OCI-LY7 (cell line): ENCODE results near the gene SUSD4. TPM values are rescaled to one million over a fixed set of nuclear protein-coding genes. Genes with fewer than 3 reads are reported as not detected.

Source experiments
- BruUV-seq: library from RNA; stranded (reverse); fragments of 400-500 nt; replicated peaks from 2 replicates; lab custom pipeline; 2021; lab: Mats Ljungman, UMichigan
- CTCF ChIA-PET: fragments of 300-600 bp; sonication (Branson Sonifier 250); formaldehyde crosslinking; loops from one replicate; lab custom pipeline; 2022; ENCODE audit warnings: antibody characterized with exemption; ENCODE audit not compliant: unreplicated experiment; lab: Charles Lee
- POLR2A ChIA-PET: fragments of 300-600 bp; sonication (Branson Sonifier 250); formaldehyde crosslinking; loops from one replicate; lab custom pipeline; 2022; ENCODE audit warnings: antibody characterized with exemption; lab: Charles Lee
- DNase-seq: peaks from one replicate; pipeline ENCODE4 v3.0.0-alpha.2; 2015; ENCODE audit warnings: low spot score
- H2AFZ ChIP-seq: fragments of 200-600 bp; sonication (generic), shearing (Covaris generic); 2 replicates; pipeline ENCODE4 v1.6.1; 2014; ENCODE audit warnings: mild to moderate bottlenecking, antibody characterized with exemption, low read length, moderate library complexity
- H3K27ac ChIP-seq: fragments of 200-600 bp; sonication (generic); 2 replicates; pipeline ENCODE4 v1.5.1; 2014; ENCODE audit warnings: mixed run types, low read depth, mild to moderate bottlenecking, moderate library complexity, low read length, inconsistent platforms; ENCODE audit not compliant: poor library complexity, severe bottlenecking
- H3K36me3 ChIP-seq: fragments of 200-600 bp; sonication (generic); 2 replicates; pipeline ENCODE4 v1.6.1; 2014; ENCODE audit warnings: mild to moderate bottlenecking, antibody characterized with exemption, low read length, moderate library complexity, mixed read lengths; ENCODE audit not compliant: insufficient read depth
- H3K4me1 ChIP-seq: fragments of 200-600 bp; sonication (generic); 2 replicates; pipeline ENCODE4 v1.5.1; 2014; ENCODE audit warnings: mild to moderate bottlenecking, low read length; ENCODE audit not compliant: insufficient read depth, poor library complexity, severe bottlenecking
- H3K4me2 ChIP-seq: fragments of 200-600 bp; sonication (generic); 2 replicates; pipeline ENCODE4 v1.6.1; 2014; ENCODE audit warnings: mild to moderate bottlenecking, low read length
- H3K4me3 ChIP-seq: fragments of 200-600 bp; sonication (generic); 2 replicates; pipeline ENCODE4 v1.5.1; 2014; ENCODE audit warnings: mild to moderate bottlenecking, low read depth, low read length; ENCODE audit not compliant: poor library complexity, severe bottlenecking
- H3K79me2 ChIP-seq: fragments of 200-600 bp; sonication (generic); 2 replicates; pipeline ENCODE4 v1.6.1; 2016; ENCODE audit warnings: low read depth, mild to moderate bottlenecking, low read length, moderate library complexity, mixed read lengths; ENCODE audit not compliant: insufficient read depth
- H3K9me2 ChIP-seq: fragments of 200-600 bp; sonication (generic); 2 replicates; pipeline ENCODE4 v1.6.1; 2016; ENCODE audit warnings: mild to moderate bottlenecking, low read length, mixed read lengths; ENCODE audit not compliant: insufficient read depth
- H3K9me3 ChIP-seq: fragments of 200-600 bp; sonication (generic); 2 replicates; pipeline ENCODE4 v1.6.1; 2014; ENCODE audit warnings: mild to moderate bottlenecking, mixed run types, low read length, mixed read lengths
- H4K20me1 ChIP-seq: fragments of 200-600 bp; sonication (generic); 2 replicates; pipeline ENCODE4 v1.6.1; 2014; ENCODE audit warnings: mild to moderate bottlenecking, antibody characterized with exemption, low read length, moderate library complexity, mixed read lengths; ENCODE audit not compliant: insufficient read depth
- EZH2phosphoT487 ChIP-seq: fragments of 200-600 bp; sonication (generic); IDR thresholded peaks from 2 replicates; pipeline ENCODE4 v1.6.1; 2018; ENCODE audit warnings: low read depth, borderline replicate concordance, mild to moderate bottlenecking, mixed run types, antibody characterized with exemption, low read length, moderate library complexity, mixed read lengths
- intact Hi-C: fragments of 100-400 bp; cut with micrococcal nuclease; formaldehyde crosslinking; loops from one replicate; pipeline ENCODE4 v1.10.0; 2022; ENCODE audit not compliant: unreplicated experiment
- total RNA-seq, 2 experiments: library from RNA; depleted of rRNA in 1 of 2; stranded (reverse); fragments of >200 nt in 1 of 2; shearing (Covaris generic) in 1 of 2; gene quantifications; 2 replicates each; pipeline ENCODE4 v1.2.3, GENCODE V29; 2014 to 2022
- TF ChIP-seq, protein P1 (sequence below): fragments of 200-600 bp; sonication (generic); conservative IDR thresholded peaks from 2 replicates; pipeline ENCODE4 v1.5.1; 2014; ENCODE audit warnings: mild to moderate bottlenecking, antibody characterized with exemption, low read length, moderate library complexity, mixed read lengths

Gene SUSD4
- total RNA-seq, 2 experiments from 2014 or later = 0.42 TPM; not detected in 1

DNA sequence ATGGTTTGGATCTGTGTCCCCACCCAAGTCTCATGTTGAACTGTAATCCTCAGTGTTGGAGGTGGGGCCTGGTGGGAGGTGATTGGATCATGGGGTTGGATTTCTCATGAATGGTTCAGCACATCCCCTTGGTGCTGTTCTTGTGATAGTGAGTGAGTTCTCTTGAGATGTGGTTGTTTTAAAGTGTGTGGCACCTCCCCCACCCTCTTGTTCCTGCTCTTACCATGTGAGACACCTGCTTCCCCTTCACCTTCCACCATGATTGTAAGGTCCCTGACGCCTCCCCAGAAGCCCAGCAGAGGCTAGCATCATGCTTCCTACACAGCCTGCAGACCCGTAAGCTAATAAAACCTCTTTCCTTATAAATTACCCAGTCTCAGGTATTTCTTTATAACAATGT is 55.8 kb downstream of the SUSD4 start:
- H3K36me3 ChIP-seq = no peaks in the 10 kb centered on the region
- no peaks in the 10 kb centered on the region for H3K4me1 ChIP-seq
- H2AFZ ChIP-seq = no peak overlapping the region
- no peaks in the 10 kb centered on the region for H4K20me1 ChIP-seq
- BruUV-seq = no TSS peak
- intact Hi-C loops = no loop called here
- H3K9me2 ChIP-seq = no peaks in the 10 kb centered on the region
- H3K4me2 ChIP-seq = no peak overlapping the region
- TF ChIP-seq, protein P1, sequence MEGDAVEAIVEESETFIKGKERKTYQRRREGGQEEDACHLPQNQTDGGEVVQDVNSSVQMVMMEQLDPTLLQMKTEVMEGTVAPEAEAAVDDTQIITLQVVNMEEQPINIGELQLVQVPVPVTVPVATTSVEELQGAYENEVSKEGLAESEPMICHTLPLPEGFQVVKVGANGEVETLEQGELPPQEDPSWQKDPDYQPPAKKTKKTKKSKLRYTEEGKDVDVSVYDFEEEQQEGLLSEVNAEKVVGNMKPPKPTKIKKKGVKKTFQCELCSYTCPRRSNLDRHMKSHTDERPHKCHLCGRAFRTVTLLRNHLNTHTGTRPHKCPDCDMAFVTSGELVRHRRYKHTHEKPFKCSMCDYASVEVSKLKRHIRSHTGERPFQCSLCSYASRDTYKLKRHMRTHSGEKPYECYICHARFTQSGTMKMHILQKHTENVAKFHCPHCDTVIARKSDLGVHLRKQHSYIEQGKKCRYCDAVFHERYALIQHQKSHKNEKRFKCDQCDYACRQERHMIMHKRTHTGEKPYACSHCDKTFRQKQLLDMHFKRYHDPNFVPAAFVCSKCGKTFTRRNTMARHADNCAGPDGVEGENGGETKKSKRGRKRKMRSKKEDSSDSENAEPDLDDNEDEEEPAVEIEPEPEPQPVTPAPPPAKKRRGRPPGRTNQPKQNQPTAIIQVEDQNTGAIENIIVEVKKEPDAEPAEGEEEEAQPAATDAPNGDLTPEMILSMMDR = no peak
- TF ChIP-seq EZH2phosphoT487 = no peak
- no peaks in the 10 kb centered on the region for H3K79me2 ChIP-seq
- no peak overlapping the region for H3K4me3 ChIP-seq
- H3K27ac ChIP-seq = no peak overlapping the region
- no peak for DNase-seq
- CTCF ChIA-PET = no interaction called here
- POLR2A ChIA-PET = no interaction called here
- H3K9me3 ChIP-seq = no peaks in the 10 kb centered on the region

DNA sequence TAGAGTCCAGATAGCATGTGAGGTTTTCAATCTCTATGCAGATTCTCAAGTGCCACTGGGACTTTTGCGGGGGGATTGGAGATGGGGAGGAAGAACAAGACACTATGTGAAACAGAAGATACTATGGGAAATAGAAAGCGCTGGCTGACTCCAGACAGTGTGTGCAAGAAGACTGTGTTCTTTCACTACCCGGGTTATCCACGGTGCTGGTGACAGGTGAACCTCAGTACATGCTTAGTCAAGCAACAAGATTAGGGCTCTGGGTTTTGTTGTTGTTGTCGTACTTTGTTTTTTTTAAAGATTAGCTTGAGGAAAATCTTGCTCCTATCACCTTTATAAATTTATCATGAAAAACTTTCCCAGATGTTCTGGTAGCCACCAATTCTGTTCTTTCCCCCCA is 56.4 kb downstream of the SUSD4 start:
- no peaks in the 10 kb centered on the region for H3K4me1 ChIP-seq
- H3K9me2 ChIP-seq = no peaks in the 10 kb centered on the region
- no peaks in the 10 kb centered on the region for H3K9me3 ChIP-seq
- H4K20me1 ChIP-seq = no peaks in the 10 kb centered on the region
- H3K4me3 ChIP-seq = no peak overlapping the region
- no peaks in the 10 kb centered on the region for H3K36me3 ChIP-seq
- intact Hi-C loops = no loop called here
- POLR2A ChIA-PET = no interaction called here
- H3K27ac ChIP-seq = no peak overlapping the region
- no peak overlapping the region for H2AFZ ChIP-seq
- no TSS peak for BruUV-seq
- H3K4me2 ChIP-seq = no peak overlapping the region
- CTCF ChIA-PET = no interaction called here
- TF ChIP-seq EZH2phosphoT487 = no peak
- TF ChIP-seq, protein P1 = no peak
- no peaks in the 10 kb centered on the region for H3K79me2 ChIP-seq
- DNase-seq = no peak

DNA sequence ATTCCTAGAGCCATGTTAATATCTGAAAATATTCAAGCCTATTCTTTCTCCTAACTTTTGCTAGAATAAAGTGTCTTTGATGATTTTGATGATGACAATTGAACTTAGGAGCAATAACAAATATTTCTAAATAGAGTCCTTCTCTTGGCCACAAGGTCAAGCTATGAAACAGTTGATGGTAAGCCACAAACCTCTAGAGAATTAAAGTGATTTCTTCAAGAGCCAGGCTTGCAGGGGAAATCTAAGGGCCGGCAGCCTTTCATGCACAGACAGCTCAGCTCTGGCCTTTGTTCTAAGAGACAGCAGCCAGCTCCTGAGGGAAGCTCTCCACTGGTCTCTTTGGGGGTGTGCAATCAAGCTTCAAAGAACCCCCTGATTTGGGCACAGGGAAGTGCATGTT is 59.0 kb downstream of the SUSD4 start:
- H3K4me3 ChIP-seq = no peak overlapping the region
- CTCF ChIA-PET = no interaction called here
- POLR2A ChIA-PET = no interaction called here
- no peaks in the 10 kb centered on the region for H4K20me1 ChIP-seq
- no peaks in the 10 kb centered on the region for H3K36me3 ChIP-seq
- no peaks in the 10 kb centered on the region for H3K9me2 ChIP-seq
- BruUV-seq = no TSS peak
- H2AFZ ChIP-seq = no peak overlapping the region
- H3K4me1 ChIP-seq = no peaks in the 10 kb centered on the region
- TF ChIP-seq, protein P1 = no peak
- TF ChIP-seq EZH2phosphoT487 = no peak
- H3K4me2 ChIP-seq = no peak overlapping the region
- no peaks in the 10 kb centered on the region for H3K9me3 ChIP-seq
- H3K27ac ChIP-seq = no peak overlapping the region
- DNase-seq = no peak
- intact Hi-C loops = no loop called here
- no peaks in the 10 kb centered on the region for H3K79me2 ChIP-seq
